GM21367 (cell line): ENCODE results near the gene PTPRE.

Experiments used
- ATAC-seq: cut with Tn5 transposase; IDR thresholded peaks from one replicate; pipeline ENCODE4 v1.9.1; 2021; ENCODE audit not compliant: unreplicated experiment

The PTPRE gene

DNA sequence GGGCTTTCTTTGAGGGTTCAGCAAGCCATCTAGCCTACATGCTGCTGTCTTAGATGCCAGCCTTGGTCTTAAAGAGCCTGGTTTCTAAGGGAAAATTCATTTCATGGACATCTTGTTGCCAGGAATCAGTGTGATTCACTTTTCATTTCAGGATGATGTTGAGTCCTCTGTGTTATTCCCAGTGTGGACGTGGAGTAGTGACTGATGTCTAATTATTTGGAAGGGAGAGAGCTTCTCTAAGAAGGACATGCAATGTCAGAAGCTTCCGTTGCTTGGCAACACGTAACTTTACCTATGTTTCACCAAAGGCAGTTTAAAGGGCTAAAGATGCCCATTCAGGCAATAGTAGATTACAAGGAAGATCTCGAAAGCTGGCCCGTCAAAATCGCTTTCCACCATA, 89.0 kb downstream of the PTPRE start:
- ATAC-seq, result no peak

DNA sequence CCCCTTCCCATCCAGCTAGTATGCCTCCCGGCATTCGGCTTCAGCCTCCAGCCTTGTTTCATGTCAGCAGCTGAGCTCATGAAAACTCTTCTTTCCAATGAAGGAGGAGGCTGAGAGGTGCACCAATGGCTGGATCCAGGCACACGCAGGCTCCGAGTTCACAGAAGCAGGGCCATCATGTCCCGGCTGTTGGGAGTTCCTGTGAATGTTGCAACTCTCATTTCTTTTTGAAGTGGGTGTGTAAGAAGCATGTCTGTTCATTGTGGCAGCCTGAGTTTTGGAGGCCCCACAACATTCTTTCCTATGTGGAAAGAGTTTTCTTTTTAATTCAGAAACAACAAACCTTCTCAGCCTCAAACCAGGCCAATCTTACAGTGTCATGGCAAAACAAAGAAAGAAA, 89.7 kb downstream of the PTPRE start:
- no peak for ATAC-seq

DNA sequence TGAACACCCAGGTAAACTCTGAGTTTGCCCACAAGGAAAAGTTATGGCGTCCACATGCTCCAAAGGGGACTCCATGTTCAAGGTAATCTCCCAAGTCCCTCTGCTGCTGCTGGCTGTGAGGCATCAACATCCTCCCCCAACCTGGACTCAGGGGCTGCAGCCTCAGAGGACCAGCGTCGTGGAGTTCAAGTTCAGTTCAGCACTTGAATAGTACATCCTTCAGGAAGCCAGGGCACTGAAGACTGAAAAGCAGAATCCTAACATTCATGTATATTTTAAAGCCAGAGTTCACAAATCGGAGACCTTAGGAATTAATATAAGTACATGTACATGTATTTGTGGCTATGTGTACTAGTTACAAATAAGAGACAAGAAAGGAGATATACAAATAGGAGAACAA, 90.4 kb downstream of the PTPRE start:
- ATAC-seq, result no peak

DNA sequence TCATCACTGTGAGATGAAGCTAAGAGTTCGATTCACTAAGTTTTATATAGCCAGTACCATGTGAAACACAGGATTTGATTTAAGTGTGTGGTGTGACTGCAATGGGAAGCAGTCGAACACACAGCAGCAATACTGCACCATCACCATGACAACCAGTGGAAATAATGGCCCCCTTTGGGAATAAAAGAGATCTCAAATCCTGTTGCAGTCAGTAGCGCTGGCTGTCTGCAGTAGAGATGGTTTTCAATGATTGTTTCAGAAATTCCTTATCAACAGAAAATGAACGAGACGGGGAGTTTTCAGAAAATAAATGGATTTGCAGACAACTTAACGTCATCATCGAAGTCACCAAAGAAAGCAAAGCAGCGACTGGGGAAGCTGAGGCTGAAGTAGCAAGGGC, 91.0 kb downstream of the PTPRE start:
- ATAC-seq, result no peak

DNA sequence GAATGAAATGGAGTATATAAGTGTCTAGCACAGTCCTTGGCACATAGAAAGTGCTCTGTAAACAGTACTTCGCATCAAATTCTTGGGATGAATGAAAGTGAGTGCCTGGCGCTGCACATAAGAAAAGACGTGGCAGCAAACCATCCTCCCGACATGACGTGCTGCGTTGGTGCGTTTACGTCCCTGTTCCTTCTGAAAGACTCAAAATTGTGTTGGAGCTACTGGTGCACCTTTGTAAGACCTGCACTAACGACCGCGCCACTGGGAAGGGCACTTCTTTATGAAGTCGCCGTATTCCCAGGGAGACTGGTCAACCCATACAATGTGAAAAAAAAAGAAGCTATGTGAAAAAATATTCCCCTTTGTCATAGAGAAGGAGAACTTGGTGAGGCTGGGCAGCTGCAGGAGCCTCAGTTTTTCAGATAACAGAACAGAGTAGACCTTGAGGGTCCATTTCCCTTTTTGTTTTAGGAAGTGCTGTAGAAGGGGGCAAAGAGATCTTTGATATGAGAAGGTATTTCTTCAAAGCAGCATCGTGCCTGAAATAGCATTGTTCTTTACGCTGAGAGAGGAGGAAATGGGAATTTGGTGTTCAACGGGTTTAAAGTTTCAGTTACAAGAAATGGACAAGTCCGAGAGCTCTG, 91.7 kb downstream of the PTPRE start:
- no peak for ATAC-seq

DNA sequence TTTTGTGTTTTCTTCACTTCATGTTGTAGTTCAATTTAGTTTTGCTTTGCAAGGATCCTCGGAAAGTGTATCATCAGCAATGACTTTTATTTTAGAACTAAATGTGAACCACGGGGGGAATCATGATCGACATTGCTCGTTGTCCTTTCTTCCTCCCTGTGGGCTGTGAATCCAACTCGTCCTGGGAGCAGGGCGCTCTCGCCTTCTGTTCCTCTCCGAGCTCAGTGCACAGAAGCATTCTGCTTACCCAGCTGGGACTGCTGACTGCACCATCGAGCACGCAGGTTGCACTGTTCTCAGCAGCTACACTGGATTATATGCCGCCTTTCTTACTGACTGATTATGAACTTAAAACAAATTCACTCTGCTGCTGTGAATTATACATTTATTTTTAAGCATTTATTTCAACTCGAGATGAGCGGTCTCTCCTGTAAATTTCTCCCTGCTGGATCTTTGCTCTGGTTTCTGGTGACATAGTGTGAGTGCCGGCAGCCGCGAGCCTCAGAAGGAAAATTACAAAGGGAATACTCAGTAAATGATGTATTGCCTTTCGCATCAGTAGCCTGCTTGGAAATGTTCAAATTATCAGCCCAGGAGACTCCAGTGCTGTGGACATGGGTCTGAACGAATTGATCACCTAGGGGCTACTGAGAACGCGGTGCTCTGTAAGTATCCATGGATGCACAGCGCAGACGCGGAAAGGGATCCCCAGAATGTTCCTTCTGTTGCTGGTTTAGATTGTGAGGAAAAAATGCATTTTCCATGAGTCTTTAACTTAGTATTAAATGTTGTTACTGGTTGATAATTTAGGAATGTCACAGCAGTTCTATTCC, 92.6 kb downstream of the PTPRE start:
- no peak for ATAC-seq

DNA sequence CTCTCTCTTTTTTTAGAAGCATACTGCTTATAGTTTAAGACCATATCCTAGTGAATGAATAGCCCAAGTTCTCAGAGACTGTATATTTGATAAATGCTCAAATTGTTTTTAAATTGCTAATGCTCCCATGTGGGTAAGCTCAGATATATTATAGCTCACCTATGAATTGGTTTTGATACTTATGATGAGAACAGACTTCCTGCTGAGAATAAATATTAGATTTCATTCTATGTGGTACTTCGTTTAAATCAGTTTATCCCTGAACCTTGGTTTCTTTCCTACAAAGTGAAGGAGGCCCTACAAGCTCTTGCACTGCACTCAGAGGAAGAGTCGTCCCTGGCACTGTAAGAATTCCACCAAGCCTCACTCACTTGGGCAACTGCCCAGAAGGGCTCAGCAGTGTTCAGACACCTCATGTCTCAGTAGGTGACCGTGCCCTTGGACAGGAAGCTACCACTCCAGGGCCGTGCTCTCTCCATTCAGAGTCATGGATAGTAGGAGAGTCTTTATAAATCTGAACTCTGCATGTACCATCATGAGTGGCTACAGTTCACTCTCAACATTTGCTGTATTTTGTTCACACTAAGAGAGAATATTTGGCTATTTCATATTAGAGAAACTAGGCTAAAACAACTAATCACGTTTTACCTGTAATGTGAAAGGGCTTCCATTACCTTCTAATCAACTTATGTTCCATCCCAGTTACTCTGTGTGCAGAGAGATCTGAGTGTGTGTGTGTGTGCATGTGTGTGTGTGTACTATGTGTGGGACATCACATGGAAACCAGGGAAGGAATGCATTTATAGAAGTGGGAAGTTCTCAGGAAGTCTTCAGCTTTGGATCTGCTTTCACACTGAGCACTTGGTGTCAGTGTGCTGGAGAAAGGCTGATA, 93.8 kb downstream of the PTPRE start:
- no peak for ATAC-seq

DNA sequence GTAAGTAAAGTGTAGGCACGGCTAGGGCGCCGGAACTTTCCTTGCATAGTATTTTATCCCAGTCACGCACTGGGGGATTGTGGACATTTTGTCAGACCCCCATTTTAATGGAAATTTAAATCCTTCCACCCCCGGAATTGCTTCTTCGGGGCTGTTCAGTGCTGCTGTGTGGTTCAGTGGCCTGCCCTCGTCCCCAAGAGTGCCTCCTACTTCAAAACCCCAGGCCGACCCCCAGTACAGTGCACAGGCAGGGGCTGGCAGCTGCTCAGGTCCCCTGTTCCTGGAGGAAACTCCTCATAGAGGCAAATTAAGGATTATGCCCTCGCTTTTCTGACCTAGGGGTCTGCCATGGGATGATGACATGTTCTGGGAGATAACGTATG, 94.5 kb downstream of the PTPRE start:
- ATAC-seq, result no peak

DNA sequence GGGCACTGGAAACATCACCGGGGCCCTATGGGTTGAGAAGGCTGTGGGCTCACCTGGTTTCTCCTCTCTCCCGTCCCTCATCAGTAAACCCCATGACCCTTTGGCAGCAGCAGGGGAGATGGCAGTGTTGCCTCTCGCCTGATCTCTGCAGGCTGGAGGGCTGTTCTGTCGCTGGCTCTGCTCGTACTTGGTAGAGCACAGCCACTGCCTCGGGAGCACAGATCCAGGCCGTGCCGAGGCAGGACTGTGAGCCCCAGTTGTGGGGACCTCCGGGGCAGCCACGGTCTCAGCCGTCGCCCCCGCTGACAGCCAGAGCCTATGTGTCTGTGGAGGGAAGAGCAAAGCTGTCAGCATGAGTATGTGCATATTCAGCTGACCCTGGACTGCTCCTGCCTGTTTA, 94.9 kb downstream of the PTPRE start:
- ATAC-seq, result no peak

DNA sequence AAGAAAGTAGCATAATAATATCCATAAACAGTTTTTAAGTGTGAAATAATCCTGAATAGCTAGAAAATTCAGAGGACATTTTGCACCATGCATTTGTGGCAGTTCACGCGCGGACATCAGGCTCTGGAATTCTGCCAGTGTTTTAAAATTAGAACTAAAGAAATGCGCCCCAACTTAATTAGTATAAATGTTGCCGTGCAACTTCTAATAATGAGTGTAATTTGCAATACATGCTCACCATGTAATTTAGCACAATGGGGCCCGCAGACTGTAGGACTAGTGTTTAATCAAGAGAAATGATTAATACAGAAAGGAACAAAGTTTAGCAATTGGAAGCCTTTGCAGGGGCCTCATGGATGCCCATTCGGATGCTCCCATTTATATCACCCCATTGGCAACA, 96.6 kb downstream of the PTPRE start:
- ATAC-seq, result no peak

DNA sequence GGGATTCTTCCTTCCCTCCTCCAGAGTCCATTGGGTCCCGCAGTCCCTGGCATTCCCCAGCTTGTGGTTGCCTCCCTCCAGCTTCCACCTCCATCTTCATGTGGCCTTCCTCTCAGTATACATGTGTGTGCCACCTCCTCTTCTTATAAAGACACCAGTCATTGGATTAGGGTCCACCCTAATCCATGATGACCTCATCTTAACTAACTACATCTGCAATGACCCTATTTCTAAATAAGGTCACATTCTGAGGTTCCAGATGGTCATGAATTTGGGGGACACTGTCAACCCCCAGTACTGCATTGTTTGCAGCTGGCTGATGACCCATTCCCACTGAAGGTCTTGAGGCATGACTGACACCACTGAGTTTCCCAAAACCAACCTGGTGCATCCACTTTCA, 99.0 kb downstream of the PTPRE start:
- no peak for ATAC-seq

DNA sequence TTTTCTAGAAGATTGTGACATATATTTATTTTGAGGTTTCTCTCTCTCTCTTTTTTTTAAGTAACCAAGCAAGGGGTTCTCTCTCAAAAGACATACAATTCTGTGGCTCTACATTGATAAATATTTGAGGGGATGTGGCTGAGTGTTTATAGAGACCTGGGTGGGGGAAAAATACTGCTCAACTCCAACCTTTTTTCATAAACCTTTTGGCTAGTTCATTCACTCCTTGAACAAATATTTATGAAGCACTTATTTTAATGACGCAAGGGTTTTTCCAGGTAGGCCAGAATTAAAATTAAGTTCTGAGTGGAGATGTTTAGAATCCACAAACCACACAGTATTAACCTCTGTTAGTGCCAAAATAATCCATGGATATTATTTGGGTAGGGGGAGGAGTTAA, 100.2 kb downstream of the PTPRE start:
- no peak for ATAC-seq

DNA sequence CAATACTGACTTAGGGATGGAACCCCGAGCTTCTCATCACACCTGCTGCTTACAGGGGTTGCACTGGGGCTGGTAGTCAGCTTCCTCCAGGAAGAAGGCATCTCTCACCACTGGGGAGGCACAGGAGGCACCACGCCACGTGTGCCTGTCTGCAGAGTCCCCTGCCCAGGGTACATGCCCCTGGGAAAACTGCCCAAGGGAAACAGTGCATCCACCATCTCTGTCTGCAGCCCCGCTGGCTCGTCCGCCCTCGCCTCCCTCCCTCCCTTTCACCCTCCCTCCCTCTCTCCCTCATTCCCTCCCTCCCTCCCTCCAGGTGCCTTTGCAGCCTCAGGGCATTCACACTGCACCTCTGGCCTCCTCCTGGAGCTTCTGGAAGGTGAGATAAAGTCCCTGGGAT, 101.1 kb downstream of the PTPRE start:
- ATAC-seq, result no peak

DNA sequence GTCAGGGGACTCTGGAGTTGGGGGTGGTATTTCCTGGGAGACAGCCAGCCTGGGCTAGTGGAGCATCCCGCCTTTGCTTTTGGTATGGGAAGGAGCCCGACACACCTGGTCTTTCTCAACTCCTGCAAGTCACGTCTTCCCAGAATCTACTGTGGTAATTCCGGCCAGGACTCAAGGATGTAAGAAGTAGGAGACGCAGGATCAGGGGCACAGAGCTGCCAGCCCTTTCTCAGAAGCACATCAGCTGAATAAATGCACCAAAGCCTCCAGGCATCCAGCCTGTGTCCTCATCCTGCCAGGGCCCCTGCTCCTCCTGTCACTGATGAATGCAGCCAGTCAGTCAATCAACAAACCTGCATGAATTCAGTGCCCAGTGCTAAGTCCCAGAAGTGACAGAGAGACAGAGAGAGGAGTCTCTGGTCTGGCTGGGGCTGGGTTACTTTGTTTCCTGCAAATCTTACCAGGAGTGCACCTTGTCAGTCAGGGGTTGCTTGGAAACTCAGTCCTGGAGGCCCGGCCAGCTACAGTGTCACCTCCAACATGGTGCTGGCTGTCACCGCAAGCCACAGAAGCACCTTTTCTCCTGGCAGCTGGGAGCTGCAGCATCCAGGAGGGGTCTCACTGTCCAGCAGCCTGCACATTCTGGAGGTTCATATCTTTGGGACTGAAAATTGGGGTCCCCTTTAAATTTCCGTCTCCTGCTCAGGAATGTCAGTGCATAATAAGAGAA, 101.8 kb downstream of the PTPRE start:
- no peak for ATAC-seq

DNA sequence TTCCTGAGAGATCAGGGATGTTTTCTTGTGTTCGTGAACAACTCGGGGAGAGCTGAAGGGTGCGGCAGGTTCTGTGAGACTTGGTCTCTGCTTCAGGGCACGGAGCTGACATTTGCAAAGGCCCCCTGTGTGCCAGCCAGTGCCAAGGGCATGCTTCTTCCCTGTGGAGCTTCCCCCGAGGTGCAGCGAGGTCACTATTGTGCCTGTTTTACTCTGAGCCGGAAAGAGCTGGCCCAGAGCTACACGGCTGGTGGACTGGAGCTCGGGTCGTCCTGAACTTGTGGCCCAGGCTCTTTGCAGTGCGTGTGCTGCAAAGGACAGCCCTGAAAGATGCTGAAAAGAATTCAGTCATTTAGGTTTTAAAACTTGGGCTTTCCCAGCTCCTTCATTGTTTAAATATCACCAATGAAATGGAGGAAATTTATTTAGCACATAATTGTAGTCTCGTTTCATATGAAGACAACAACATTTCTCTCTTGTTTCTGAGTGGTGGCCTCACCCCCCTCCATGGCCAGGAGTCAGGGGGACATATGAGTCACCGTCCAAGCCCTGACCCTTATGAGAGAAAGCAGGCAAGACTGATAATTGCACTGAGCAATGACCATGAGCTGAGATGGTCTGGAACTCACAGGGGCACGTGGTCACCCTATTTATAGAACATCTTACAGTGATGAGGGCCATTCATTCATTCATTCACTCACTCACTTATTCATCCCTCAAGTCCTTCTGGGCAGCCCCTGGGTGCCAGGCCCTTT, 102.6 kb downstream of the PTPRE start:
- no peak for ATAC-seq

DNA sequence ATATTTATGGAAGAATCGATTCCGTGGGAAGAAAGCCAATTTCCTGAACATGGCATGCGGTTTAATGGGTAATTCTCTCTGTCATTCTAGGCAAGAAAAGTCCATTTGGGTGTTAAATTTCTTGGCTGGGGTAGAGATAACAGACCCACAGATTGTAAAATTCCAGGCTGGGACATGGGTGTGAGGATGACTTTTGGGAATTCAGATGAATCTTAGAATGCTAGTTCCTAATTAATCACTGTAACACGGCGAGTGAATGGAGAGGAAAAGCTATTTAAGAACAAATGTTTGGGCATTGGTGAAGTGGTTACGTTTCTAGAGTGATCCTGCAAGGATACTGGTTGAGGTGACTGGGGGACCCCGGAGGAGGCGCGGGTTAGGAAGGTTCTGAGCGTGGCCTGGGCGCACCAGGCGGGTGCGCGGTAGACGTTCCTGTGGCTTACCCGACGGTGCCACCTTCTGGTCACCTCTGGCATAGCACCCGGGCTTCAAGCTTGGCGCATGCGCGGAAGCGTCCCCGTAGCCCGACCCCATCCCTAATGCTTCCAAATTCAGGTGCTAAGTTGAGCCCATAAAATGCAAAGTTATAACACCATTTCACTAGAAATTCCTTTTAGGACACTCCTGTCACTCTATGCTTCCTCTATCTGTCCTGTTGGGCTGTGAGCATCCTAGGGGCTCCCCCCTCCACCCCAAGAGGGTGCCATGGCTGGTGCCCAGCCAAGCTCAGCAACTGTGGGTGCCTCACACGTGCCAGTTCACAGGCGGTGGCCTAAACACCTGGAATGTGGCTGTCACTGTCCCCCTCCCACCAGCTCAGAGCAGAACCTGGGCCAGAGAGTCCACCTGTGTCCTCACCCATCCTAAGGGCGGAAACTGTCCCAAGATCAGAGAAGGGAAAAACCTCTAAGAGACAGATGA, 104.4 kb downstream of the PTPRE start:
- ATAC-seq, result peak; percentile 81

DNA sequence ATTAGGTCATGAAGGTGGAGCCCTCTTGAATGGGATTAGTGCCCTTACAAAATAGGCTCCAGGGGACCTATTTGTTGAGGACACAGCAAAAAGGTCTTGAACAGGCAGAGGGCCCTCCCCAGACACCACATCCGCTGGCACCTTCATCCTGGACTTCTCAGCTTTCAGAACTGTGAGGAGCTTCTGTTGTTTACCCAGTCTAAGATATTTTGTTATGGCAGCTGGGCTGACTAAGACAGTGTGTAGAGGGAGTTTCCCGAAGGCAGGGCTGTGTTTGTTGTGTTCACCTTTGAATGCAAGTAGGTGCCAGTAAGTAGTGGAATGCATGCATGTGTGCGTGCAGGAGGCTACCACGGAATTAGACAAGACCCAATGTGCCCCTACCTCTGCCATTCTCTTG, 106.7 kb downstream of the PTPRE start:
- ATAC-seq, result no peak

DNA sequence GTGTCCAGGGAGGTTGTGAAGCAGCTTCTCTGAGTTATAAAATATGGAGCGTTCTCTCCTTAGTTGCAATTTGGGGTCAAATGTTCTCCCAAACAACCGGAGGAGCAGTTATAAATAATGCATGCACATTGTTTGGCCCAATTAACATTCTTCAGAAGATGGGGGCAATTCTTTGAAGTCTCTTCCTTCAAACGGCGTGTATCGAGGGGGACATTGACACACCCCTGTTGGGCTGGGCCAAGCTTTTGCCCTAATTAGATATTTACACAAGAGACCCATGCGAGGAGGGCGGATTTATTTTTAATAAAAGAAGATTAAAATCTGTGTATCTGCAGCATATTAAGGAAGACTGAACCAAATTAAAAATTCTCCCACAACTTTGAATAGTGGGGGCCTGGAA, 107.3 kb downstream of the PTPRE start:
- no peak for ATAC-seq

DNA sequence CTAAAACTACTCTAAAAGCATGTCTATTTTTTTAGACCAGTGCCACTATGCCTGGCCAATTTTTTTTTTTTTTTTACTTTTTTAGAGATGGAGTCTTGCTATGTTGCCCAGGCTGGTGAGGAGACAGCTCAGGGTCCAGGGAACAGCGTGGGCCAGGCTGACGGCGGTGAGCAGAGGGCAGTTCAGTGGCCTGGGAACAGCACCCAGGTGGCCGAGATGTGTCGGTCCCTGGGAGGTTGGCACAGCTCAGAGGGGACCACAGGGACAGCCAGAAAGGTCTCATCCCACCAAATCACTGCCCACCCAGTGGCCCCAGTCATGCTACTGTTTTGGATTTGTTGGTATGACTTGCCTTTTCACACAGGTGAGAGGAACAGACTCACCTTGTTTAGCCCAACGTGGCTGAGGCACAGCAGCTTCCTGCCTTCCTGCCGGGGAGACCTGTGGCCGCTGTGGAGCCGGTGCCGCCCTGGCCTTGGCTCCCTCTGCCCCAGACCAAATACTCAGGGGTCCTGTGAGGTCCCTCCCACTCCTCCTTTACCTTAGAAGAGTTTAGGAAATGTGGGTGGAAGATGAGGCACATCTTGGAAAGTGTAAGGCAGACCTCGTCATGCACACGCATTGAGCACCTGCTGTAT, 109.6 kb downstream of the PTPRE start:
- no peak for ATAC-seq
